Measurements from ENCODE around the gene ZC3H7B. TPM values are rescaled to one million over a fixed set of nuclear protein-coding genes. Genes with fewer than 3 reads are reported as not detected.
A peak's percentile ranks its signal among the peaks of the same experiment; 100 is the strongest.

The ZC3H7B gene
- total and polyA plus RNA-seq, 2 experiments from 2014 or later, result 5.7 to 61.5 TPM

GRCh38 chr22:41334951-41335635 is 33.8 kb downstream of the ZC3H7B start (continued):
- TF ChIP-seq CTCF (conservative IDR thresholded peaks at IDR 0.05; ENCODE audit: low read depth in 2 of 2) (no peak), CREB1 (CRISPR knock-in tag; IDR thresholded peaks at IDR 0.05; ENCODE audit: low read depth) (no peak), ZNF114 (CRISPR knock-in tag; IDR thresholded peaks at IDR 0.05) (no peak), ETS1 (IDR thresholded peaks at IDR 0.05) (no peak)

- no peak overlapping the region for H2AFZ ChIP-seq
- H3K27ac Mint-ChIP-seq, result no peak overlapping the region
- 0 out of 3 replicates have a peak, but pooled peaks cover 2% of the 10 kb centered on the region for H3K4me1 Mint-ChIP-seq
- no peaks in the 10 kb centered on the region for H3K9me2 ChIP-seq (ENCODE audit: insufficient read depth)
- no peak overlapping the region for H3K4me3 Mint-ChIP-seq
- H3K27me3 ChIP-seq (ENCODE audit: insufficient read depth), result no peaks in the 10 kb centered on the region
- no peak overlapping the region; the same call in 1 of the 2 replicates for H3K27ac ChIP-seq (ENCODE audit: low read depth)
- peaks cover 5% of the 10 kb centered on the region; the same call in 1 of the 2 replicates for H4K20me1 ChIP-seq (replicated peaks; ENCODE audit: insufficient read depth)
- DNase-seq (ENCODE audit: low spot score), result no peak
- peaks cover 10% of the 10 kb centered on the region for H3K27me3 Mint-ChIP-seq (ENCODE audit: insufficient read depth, low read depth, poor library complexity)
- peaks cover 15% of the 10 kb centered on the region for H3K36me3 Mint-ChIP-seq (ENCODE audit: low read depth)
- TF ChIP-seq STAT1 (IDR thresholded peaks at IDR 0.05; ENCODE audit: unreplicated experiment), result no peak
- H3K79me2 ChIP-seq (replicated peaks; ENCODE audit: insufficient read depth), result no peaks in the 10 kb centered on the region
- H3K9me3 Mint-ChIP-seq, result no peaks in the 10 kb centered on the region
- no peak for ATAC-seq
- no peak overlapping the region for H3K4me3 ChIP-seq
- H3K4me2 ChIP-seq, result no peak overlapping the region
- H3F3A ChIP-seq (replicated peaks; ENCODE audit: low read depth), result no peaks in the 10 kb centered on the region
- H3K36me3 ChIP-seq (ENCODE audit: insufficient read depth), result no peaks in the 10 kb centered on the region
- H3K4me1 ChIP-seq (ENCODE audit: insufficient read depth), result no peaks in the 10 kb centered on the region
Observed at GRCh38 chr22:41338614-41339212, 37.4 kb downstream of the ZC3H7B start.

GRCh38 chr22:41339823-41340222 is 38.5 kb downstream of the ZC3H7B start:
- Histone ChIP-seq H3K36me3 (ENCODE audit: insufficient read depth) (no peaks in the 10 kb centered on the region), H3K27ac (ENCODE audit: low read depth) (no peak overlapping the region), H3K4me3 (no peak overlapping the region), H3K27me3 (ENCODE audit: insufficient read depth) (no peaks in the 10 kb centered on the region), H3F3A (replicated peaks; ENCODE audit: low read depth) (no peaks in the 10 kb centered on the region), H3K9me2 (ENCODE audit: insufficient read depth) (no peaks in the 10 kb centered on the region), H4K20me1 (replicated peaks; ENCODE audit: insufficient read depth) (peaks cover 5% of the 10 kb centered on the region; the same call in 1 of the 2 replicates), H3K79me2 (replicated peaks; ENCODE audit: insufficient read depth) (no peaks in the 10 kb centered on the region), H2AFZ (no peak overlapping the region), H3K4me1 (ENCODE audit: insufficient read depth) (no peaks in the 10 kb centered on the region), H3K4me2 (no peak overlapping the region)
- ATAC-seq, result no peak
- Mint-ChIP-seq H3K9me3 (no peaks in the 10 kb centered on the region), H3K36me3 (ENCODE audit: low read depth) (peaks cover 21% of the 10 kb centered on the region), H3K4me1 (0 out of 3 replicates have a peak, but pooled peaks cover under 1% of the 10 kb centered on the region), H3K27me3 (ENCODE audit: insufficient read depth, low read depth, poor library complexity) (peaks cover 10% of the 10 kb centered on the region), H3K27ac (peak overlapping the region; percentile 31; the same call in 1 of the 2 replicates), H3K4me3 (no peak overlapping the region)
- no peak for DNase-seq (ENCODE audit: low spot score)
- no peak for TF ChIP-seq NANOG (IDR thresholded peaks at IDR 0.05; ENCODE audit: borderline replicate concordance)
- TF ChIP-seq CTCF (conservative IDR thresholded peaks at IDR 0.05; ENCODE audit: low read depth in 2 of 2), result no peak
- no peak for TF ChIP-seq JUNB (IDR thresholded peaks at IDR 0.05; ENCODE audit: unreplicated experiment)
- TF ChIP-seq POLR2AphosphoS5 (IDR thresholded peaks at IDR 0.05; ENCODE audit: low read depth), result no peak
- TF ChIP-seq ZNF114 (CRISPR knock-in tag; IDR thresholded peaks at IDR 0.05), result no peak
- no peak for TF ChIP-seq EZH2phosphoT487 (IDR thresholded peaks at IDR 0.05; ENCODE audit: unreplicated experiment)
- no peak for TF ChIP-seq EZH2 (IDR thresholded peaks at IDR 0.05; ENCODE audit: low read depth, unreplicated experiment)
